ENCODE data around the gene TRIM68.

GRCh38 chr11:4578624-4579023, 29.4 kb downstream of the TRIM68 start:
- TF ChIP-seq RAD51 (IDR thresholded peaks at IDR 0.05; ENCODE audit: borderline replicate concordance) (no peak), ZBTB8A (CRISPR knock-in tag; IDR thresholded peaks at IDR 0.05; ENCODE audit: borderline replicate concordance, low read depth) (no peak), ARID5B (CRISPR knock-in tag; IDR thresholded peaks at IDR 0.05) (no peak), HDAC1 (CRISPR knock-in tag; IDR thresholded peaks at IDR 0.05) (no peak), ZKSCAN8 (CRISPR knock-in tag; IDR thresholded peaks at IDR 0.05; ENCODE audit: borderline replicate concordance) (no peak), IRF2 (CRISPR knock-in tag; IDR thresholded peaks at IDR 0.05) (no peak), EZH2 (conservative IDR thresholded peaks at IDR 0.05; ENCODE audit: low read depth, low read length) (no peak), ZNF253 (CRISPR knock-in tag; IDR thresholded peaks at IDR 0.05; ENCODE audit: borderline replicate concordance) (no peak), BRF2 (CRISPR knock-in tag; IDR thresholded peaks at IDR 0.05) (no peak), POLR2AphosphoS5 (IDR thresholded peaks at IDR 0.05; ENCODE audit: low read depth, low read length) (no peak), RAD21 (CRISPR knock-in tag; IDR thresholded peaks at IDR 0.05) (no peak), ZNF704 (CRISPR knock-in tag; IDR thresholded peaks at IDR 0.05; ENCODE audit: borderline replicate concordance) (no peak)
- TF ChIP-seq, protein P1, sequence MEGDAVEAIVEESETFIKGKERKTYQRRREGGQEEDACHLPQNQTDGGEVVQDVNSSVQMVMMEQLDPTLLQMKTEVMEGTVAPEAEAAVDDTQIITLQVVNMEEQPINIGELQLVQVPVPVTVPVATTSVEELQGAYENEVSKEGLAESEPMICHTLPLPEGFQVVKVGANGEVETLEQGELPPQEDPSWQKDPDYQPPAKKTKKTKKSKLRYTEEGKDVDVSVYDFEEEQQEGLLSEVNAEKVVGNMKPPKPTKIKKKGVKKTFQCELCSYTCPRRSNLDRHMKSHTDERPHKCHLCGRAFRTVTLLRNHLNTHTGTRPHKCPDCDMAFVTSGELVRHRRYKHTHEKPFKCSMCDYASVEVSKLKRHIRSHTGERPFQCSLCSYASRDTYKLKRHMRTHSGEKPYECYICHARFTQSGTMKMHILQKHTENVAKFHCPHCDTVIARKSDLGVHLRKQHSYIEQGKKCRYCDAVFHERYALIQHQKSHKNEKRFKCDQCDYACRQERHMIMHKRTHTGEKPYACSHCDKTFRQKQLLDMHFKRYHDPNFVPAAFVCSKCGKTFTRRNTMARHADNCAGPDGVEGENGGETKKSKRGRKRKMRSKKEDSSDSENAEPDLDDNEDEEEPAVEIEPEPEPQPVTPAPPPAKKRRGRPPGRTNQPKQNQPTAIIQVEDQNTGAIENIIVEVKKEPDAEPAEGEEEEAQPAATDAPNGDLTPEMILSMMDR (CRISPR knock-in tag; IDR thresholded peaks at IDR 0.05) = no peak

All from HepG2 (cell line).